ENCODE measurements around the gene NOPCHAP1.
"Not testable (repeated sequence)": the region's sequence is repeated elsewhere in the genome, so short reads cannot be mapped to it uniquely, and the experiment has no call there.

Gene NOPCHAP1

DNA sequence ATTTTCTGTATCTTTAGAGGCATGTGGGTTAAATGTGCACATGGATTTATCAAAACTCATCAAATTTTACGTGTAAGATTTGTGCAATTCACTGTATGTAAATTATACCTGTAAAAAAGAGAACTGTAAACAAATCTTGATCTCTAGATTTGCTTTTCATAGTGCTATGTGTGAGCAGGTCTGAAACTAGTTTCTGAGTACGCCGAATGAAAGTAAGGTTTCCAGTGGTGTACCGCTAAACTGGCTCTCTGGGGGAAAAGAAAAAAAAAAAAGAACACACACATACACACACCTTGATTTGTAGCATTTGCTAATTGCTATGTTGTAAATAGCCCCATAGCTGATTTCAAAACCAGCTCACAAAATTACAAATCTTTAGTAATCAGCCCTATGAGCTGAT is 19.4 kb upstream of the NOPCHAP1 start:
- FAIRE-seq: no peak

DNA sequence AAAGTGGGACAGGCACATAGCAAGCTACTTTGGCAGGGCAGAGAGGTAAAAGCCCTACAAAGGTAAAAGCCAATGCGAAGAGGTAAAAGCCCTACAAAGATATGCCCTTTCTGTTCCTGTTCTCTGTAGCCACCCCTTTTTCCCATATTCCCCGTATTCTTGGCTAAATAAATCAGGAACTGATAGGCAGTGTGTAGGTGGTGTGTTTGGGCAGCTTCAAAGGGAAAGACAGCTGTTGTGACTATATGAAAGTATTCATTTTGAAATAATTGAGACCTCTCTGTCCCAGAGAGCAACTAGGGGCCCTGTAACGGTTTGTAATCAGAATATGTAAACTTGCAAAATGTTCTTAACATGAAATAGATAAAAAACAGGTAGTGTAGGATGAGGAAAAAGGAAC is 16.8 kb upstream of the NOPCHAP1 start:
- no peak for FAIRE-seq

DNA sequence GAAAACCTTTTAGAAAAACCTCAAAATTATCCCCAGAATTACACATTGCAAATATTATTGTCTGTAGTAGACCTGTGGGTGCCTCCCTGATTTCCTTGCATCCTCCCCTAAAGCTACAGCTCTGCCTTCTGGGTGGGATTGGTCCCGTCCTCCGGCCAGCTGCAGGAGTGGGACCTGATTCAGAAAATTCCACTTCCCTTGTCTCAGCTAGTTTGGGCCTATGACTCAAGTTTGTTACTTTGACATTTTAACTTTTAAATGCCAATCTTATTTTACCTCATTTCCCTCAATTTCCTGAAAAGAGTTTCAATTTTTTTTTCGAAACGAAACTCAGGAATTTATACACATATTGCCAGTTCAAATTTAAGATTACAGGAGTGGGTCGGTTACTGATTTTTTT is 14.8 kb upstream of the NOPCHAP1 start:
- no peak for FAIRE-seq

DNA sequence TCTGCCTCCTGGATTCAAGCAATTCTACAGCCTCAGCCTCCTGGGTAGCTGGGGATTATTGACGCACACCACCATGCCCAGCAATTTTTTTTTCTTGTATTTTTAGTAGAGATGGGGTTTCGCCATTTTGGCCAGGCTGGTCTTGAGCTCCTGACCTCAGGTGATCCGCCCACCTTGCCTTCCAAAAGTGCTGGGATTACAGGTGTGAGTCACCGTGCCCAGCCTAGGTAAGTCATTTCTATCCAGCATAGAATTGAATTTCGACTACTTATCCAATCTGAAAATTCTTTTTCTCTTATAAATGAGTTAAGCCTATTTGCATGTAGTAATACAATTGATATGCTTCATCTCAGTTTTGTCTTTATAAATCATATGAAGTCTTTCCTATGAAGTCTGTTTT is 12.9 kb upstream of the NOPCHAP1 start:
- no peak for FAIRE-seq

DNA sequence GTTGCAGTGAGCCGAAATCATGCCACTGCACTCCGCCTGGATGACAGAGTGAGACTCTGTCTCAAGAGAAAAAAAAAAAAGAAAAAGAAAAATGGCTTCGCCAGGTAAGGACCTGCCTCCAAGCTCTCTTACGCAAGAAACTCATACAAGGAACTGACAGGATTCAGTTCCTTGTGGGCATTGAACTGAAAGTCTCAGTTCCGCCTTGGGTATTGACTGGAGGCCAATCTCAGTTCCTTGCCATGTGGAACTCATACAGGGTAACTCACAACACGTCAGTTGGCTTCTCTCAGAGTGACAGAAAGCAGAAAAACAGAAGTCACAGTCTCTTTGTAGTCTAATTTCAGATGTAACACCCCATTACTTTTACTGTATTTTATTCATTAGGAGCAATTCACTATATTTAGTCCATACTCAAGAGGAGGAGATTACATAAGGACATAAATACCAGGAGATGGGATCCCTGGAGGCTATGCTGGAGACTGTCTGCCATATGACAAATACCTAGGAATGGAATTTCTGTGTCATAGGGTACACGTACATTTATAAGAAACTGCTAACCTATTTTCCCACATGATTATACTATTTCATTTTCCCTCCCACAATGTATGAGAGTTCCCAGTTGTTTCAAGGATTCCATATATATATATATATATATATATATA is 11.4 kb upstream of the NOPCHAP1 start:
- FAIRE-seq: no peak

DNA sequence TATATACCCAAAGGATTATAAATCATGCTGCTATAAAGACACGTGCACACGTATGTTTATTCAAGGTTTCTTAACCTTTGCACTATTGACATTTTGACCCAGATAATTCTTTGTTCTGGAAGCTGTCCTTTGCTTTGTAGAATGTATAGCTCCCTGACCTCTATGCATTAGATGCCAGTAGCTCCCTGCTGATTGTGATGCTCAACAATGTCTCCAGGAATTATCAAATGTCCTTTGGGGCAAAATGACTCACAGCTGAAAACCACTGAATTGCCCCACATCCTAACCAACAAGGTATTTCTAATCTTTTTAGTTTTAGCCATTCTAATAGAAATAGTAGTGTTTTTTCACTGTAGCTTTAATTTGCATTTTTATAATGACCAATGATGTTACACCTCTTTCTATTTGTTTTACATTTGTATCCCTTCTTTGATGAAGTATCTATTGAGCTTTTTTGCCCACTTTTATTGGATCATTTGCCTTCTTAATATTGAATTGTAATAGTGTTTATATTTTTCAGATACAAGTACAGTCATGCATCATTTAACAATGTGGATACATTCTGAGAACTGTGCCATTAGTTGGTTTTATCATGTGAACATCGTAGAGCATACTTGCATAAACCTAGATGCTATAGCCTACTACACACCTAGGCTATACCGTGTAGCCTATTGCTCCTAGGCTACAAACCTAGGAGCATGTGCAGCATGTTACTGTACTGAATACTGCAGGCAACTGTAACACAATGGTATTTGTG is 10.4 kb upstream of the NOPCHAP1 start:
- FAIRE-seq: no peak

DNA sequence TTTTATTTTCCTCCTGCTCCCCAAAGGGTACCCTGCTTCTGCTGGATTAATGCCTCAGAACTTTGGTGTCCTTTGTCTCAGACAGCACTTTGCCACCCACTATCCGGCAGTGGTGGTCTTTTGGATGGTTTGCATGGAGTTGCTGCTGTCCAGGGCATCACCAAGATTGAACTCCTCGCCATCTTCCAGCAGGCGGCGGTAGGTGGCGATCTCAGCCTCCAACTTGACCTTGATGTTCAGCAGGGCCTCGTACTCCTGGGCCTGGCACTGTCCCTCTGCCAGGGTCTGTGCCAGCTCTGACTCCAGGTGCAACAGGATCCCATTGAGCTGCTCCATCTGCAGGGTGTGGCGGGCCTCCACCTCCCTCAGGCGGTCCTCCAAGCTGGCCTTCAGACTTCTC is 9.4 kb upstream of the NOPCHAP1 start:
- no peak for FAIRE-seq

DNA sequence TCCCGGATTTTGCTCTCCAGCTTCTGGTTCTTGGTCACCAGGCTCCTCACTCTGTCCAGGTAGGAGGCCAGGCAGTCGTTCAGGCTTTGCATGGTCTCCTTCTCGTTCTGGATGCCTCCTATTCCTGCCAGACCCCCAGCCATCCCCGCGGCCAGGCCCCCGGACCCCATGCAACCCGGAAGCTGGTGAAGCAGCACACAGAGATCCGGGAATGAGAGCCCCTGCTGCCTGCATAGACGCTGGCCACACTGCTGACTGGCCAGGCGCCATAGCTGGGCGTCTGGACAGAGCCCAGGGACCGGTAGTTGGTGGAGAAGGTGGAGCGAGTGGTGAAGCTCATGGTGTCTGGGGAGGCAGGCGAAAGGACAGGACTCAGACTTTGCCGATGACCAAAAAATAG is 8.4 kb upstream of the NOPCHAP1 start:
- FAIRE-seq: not testable (repeated sequence)

DNA sequence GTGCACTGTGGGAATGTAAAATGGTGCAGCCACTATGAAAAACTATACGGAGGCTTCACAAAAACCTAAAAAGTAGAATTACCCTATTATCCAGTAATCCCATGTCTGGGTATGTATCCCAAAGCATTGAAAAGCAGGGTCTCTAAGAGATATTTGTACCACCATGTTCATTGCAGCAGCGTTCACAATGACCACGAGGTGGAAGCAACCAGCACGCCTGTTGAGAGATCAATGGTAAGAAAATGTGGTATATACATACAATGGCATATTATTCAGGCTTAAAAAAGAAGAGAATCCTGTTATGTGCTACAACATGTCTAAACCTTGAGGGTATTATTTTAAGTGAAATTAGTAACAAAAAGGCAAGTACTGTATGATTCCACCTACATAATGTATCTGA is 910 bp upstream of the NOPCHAP1 start:
- FAIRE-seq: no peak

DNA sequence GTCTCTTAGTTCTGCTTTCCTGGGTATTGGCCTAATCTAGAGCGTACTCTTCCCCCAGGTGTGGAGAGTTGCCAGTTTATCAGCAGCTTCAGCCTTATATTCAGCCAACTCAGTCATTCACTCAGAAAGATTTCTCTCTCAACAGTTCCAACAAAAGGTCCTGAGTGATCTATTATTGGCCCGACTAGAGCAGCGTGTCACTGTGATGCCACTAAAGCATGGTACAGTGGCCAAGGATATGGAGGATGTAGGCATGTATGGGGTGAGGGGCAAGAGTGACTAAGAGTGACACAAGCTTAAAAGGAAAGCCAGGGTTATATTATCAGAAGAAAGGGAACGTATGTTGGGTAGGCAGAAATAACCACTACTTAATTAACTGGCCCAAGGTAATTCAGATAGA is 4.8 kb downstream of the NOPCHAP1 start:
- FAIRE-seq: no peak

DNA sequence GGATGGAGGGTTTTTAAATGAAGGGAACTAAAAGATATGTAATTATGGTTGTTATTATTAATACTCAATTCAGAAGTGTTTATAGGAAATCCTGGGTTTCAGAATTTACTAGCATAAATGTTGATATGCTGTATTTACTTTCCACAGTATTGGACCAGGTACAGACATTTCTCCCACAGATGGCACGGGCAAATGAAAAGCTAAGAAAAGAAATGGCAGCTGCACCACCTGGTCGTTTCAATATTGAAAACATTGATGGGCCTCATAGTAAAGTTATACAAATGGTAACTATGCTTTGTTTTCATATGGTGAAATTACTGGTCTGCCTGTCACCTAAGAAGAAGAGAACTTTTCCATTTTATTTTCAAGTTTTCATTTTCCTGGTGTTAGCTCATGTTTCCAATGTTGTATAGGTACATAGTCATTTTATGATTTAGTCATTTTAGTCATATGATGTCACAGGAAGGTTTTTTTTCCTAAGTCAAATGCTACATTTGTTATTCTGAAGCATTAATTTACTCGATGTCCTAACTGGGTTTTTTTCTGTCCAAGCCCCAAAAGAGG is 5.5 kb downstream of the NOPCHAP1 start:
- FAIRE-seq: no peak

DNA sequence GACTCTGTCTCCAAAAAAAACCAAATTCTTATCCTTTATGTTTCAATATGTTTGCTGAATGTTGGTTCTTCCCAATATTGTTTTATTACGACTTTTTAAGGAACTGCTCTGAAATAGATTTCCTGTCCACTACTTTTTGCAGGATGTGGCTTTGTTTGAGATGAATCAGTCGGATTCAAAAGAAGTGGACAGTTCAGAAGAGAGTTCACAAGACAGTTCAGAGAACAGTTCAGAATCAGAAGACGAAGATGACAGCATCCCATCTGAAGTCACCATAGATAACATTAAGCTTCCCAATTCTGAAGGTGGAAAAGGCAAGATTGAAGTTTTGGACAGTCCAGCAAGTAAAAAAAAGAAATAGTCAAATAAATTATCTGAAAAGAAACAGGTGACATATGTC is 8.2 kb downstream of the NOPCHAP1 start:
- no peak for FAIRE-seq

DNA sequence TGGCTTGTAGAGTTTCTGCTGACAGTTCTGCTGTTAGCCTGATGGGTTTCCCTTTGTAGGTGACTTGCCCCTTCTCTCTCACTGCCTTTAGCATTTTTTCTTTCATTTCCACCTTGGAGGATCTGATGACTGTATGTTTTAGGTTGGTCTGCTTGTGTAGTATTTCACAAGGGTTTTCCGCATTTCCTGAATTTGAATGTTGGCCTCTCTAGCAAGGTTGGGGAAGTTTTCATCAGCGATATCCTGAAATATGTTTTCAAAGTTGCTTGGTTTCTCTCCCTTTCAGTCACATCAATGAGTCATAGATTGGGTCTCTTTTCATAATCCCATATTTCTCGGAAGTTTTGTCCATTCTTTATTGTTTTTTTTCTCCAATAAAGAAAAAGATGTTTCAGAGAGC is 11.4 kb downstream of the NOPCHAP1 start:
- no peak for FAIRE-seq

DNA sequence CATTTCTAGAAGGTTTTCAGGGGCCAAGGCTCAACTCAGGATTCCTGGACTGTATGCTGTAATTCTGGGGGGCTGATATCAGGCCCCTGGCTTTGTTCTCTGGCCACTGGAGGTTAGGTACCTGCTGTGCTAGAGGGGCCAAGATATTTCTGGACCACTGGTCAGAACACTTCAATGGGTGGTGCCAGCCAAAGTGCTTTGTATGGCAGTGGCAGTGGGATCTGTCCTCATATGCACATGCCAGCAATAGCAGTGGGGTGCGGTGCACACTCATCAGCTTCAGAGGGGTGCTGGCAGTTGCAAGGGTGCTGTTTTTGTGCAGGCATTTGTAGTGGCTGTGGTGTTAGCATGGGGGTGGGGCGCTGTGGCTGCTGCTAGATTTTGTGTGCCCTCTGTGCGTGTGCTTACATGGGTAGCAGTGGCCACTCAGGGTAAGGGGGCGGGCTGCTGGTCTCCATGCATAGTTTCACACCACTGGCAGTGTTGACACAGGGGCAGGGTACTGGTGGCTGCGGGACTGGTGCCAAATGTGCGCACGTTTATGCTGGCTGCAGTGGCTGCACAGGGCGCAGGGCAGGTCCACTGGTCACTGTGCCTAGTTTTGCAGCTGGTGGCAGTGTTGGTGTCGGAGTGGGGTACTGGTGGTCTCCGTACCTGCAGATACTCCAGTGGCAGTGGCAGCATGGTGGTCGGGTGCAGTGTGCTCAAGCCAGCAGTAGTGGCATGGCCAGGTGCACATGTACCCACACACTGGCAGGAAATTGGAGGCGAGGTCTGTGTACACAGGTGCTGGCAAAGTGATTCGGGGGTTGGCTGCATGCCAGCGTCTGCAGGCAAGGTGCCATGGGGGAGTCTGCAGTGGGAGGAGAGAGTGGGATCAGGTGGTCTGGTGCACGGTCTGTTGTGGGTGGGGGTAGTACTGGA is 12.6 kb downstream of the NOPCHAP1 start:
- FAIRE-seq: no peak

DNA sequence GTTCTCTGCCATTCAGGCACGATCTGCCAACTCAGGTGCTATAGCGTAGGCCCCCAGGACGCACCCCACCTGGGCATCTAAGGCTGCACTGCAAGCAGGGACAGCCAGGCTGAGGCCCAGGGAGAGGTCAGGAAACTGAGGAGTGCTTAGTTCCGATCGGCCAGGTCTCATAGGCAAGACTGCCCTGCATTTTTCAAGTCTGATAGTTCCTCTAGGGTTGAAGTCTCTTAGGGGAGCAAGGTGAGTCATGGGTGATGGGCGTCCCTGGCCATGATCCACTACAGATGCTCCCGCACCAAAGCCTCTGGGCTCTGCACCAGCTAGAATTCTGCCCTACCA is 13.2 kb downstream of the NOPCHAP1 start:
- no peak for FAIRE-seq

DNA sequence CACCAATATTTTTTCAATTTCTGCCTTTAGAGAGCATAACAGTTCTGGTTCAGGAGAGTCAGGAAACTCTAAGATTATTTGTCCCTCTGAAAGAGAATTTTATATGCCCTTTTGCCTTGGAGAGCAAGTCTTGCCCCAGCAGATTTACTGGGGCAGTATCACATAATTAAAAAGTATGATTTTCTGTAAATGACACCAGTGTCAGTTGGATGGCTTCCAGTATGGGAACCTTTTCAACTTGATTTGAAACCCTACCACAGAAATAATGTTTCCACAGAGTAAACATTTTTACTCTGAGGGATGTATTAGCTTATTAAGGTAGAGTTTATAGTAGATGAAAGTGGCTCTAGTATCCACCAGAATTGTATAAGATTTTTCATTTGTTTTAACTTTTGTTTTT is 15.4 kb downstream of the NOPCHAP1 start:
- FAIRE-seq: no peak

DNA sequence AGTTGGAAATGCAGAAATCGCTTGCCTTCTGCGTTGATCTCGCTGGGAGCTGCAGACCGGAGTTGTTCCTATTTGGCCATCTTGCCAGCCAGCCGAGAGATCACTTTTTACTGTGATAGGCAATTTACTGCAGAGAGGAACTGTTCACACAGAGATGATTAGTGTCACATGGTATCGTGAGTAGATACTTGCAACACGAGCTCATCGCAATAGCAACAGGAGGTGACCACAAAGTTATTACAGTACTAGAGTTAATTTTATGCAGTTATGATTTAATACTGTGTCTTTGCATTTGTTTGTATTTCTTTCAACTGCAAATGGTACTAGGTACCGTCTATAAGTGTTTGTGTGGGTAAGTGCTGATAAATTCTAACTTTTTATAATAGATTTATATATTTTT is 27.8 kb downstream of the NOPCHAP1 start:
- FAIRE-seq: no peak

DNA sequence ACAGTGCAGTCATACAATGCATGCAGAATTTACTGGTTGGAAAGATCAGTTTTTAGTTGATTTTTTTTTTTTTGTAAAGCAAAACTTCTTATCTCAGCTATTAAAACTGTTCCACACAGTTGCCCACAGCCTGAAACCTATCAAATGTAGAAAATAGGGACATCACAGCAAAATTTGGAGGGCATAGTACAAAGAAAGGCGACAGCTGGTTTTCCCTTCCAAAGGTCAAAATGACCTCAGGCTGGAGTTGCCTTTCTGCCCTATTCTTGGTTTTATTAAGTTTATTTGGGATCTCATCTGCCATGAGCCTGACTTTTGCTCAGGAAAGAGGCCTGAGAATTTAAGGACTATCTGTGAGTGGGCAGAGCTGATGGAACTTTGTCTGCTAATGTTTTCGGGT is 28.5 kb downstream of the NOPCHAP1 start:
- no peak for FAIRE-seq

DNA sequence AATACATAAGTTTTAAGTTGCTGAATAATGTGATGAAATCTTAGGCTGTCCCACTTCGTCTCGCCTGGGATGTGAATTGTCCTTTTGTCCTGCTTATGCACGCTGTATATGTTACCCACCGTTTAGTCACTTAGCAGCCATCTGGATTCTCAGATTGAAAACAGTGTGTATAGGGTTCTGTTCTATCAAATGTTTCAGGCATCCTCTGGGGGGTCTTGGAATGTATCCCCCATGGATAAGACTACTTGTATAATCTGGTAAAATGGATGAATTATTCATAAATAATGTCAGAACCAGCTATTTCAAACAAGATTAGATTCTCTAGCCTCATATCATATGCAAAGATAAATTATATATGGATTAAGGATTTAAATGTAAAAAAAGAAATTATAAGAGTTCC is 29.4 kb downstream of the NOPCHAP1 start:
- no peak for FAIRE-seq

DNA sequence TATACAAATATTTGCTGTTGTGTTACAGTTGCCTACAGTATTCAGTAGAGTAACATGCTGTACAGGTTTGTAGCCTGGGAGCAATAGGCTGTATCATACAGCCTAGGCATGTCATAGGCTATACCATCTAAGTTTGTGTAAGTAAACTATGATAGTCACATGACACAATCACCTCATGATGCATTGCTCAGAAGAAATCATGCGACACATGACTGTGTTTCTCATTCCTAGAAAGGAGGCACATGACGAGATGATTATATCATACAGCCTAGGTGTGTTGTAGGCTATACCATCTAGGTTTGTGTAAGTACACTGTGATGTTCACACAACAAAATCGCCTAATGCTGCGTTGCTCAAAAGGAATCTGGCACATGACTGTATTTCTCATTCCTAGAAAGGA is 31.9 kb downstream of the NOPCHAP1 start:
- no peak for FAIRE-seq

DNA sequence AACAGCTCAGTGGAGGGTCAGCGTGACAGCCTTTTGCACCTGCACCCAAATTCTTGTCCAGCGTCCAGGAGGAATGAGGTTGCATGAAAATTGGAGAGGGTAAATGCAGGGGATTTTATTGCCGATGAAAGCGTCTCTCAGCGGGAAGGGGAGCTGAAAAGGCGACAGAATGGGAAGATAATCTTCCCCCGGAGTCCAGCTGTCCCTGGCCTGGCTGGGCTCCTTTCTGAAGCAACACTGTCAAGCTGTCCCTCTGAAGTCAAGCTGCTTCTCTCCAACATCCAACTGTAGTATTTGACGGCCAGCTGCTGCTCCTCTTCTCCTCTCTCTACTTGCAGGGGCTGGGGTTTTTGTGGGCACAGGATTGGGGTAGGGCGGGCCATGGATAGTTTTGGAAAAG is 32.7 kb downstream of the NOPCHAP1 start:
- no peak for FAIRE-seq

DNA sequence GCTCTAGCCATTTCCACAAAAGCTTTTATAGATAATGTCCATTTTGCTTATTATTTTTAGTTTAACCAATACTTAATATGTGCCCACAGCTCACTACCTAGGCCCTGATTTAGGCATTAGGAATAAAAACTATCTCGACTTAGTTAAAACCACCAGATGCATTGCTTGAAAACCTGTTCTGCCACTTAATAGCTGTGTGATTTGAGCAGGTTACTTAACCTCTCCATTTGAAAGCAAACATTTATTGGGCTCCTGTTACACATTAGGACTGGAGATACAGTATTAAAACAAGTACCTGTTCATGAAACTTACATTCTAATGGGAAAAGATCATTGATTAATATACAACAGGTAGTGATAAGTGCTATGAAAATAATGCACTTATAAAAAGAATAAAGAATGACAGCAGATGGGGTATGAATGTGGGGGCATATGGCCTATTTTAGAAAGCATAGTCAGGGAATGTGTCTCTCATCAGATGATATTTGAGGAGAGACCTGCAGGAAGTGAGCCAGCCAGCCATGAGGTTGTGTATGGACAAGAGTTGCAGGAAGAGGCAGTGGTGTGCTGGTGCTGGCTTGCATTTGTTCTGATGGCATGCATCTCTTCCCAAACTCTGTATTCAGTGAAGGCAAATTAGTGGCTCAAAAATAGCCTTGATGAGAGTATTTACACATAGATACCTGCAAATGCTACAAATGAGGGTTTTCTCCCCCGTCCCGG is 34.3 kb downstream of the NOPCHAP1 start:
- FAIRE-seq: no peak

DNA sequence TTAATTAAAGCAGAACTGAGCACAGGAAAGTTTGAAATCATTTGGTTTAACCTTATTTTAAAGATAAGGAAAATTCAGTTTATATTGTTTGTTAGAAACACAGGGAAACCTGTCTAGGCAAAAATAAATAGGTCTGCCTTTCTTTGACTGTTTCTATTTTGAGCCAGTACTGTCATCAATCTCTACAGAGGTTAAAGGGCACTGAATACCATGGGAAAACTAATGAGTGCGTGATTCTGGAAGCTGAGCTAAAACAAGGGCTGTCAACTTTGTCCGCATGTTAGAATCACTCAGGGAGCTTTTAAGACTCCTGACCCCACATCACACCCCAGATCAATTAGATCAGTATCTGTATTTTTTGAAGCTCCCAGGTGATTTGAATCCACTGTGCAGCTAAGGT is 38.8 kb downstream of the NOPCHAP1 start:
- no peak for FAIRE-seq

Data from endometrium (tissue), 2 donors.